Small intestine (tissue), 7 donors: ENCODE measurements around the gene C1orf141. TPM values are rescaled to one million over a fixed set of nuclear protein-coding genes. Genes with fewer than 3 reads are reported as not detected.

Experiments used
- DNase-seq, 2 donors: peaks; one replicate each; pipeline versions ENCODE4 v3.0.0 to v3.0.0-alpha.2; 2013
- FAIRE-seq: peaks from 2 replicates; lab custom pipeline; 2012; peaks lifted over from hg19 to GRCh38; lab: Jason Lieb, UNC
- H3K27ac ChIP-seq, 3 donors: one replicate each; pipeline ENCODE4 v1.5.1; 2013; ENCODE audit warnings: low read length in 2 of 3, mild to moderate bottlenecking in 2 of 3, control low read depth in 1 of 3, inconsistent platforms in 1 of 3, low read depth in 1 of 3, moderate library complexity in 1 of 3
- H3K27me3 ChIP-seq, 3 donors: one replicate each; pipeline ENCODE4 v1.6.1; 2013; ENCODE audit warnings: low read length in 3 of 3, inconsistent platforms in 1 of 3; ENCODE audit not compliant: control insufficient read depth in 3 of 3, insufficient read depth in 3 of 3
- H3K36me3 ChIP-seq, 3 donors: one replicate each; pipeline ENCODE4 v1.6.1; 2013; ENCODE audit warnings: low read length in 3 of 3, inconsistent platforms in 1 of 3, low read depth in 1 of 3, mild to moderate bottlenecking in 1 of 3, moderate library complexity in 1 of 3; ENCODE audit not compliant: control insufficient read depth in 3 of 3, insufficient read depth in 2 of 3
- H3K4me1 ChIP-seq, 3 donors: one replicate each; pipeline ENCODE4 v1.6.1; 2013; ENCODE audit warnings: low read length in 2 of 3, inconsistent platforms in 1 of 3, low read depth in 1 of 3, mild to moderate bottlenecking in 1 of 3, moderate library complexity in 1 of 3; ENCODE audit not compliant: control insufficient read depth in 3 of 3, insufficient read depth in 2 of 3
- H3K4me3 ChIP-seq, 3 donors: one replicate each; pipeline ENCODE4 v1.5.1; 2013; ENCODE audit warnings: low read length in 3 of 3, control low read depth in 1 of 3, inconsistent platforms in 1 of 3, low read depth in 1 of 3, mild to moderate bottlenecking in 1 of 3, moderate library complexity in 1 of 3
- H3K9me3 ChIP-seq, 2 donors: one replicate each; pipeline ENCODE4 v1.6.1; 2013; ENCODE audit warnings: low read depth in 1 of 2, low read length in 1 of 2; ENCODE audit not compliant: control insufficient read depth in 2 of 2, insufficient read depth in 1 of 2
- WGBS, 3 donors: extraction: QIAGEN DNeasy Blood & Tissue Kit; methylation state at CpG; one replicate each; pipeline ENCODE4 v1.1.7; 2013; 5-methylcytosine and 5-hydroxymethylcytosine counted together
- polyA plus RNA-seq, 4 donors: library from polyadenylated mRNA; stranded (reverse) in 3 of 4; unstranded in 1 of 4; fragments of 200-250 nt in 3 of 4; fragments of 120-200 nt in 1 of 4; gene quantifications; one replicate each; pipeline versions ENCODE4 v1.2.1 to v1.2.3, GENCODE V29; 2013
- donor health status: healthy with polysubstance abuse.
- donor health status: control.
- donor health status: control.
- donor health status: Bipolar disorder and iron deficiency.
- donor health status: healthy.

C1orf141 gene
- polyA plus RNA-seq, 4 donors = 0.21 TPM; not detected in 3

- peaks cover 0 to 2% (median 0%) of the 10 kb centered on the region in 3 donors for H3K27me3 ChIP-seq
- FAIRE-seq = no peak
- WGBS, 3 donors = 16 to 64% (median 27%) methylated on average over 3 of the region's 3 CpGs
- H3K36me3 ChIP-seq = no peaks in the 10 kb centered on the region
- no peaks in the 10 kb centered on the region for H3K9me3 ChIP-seq
- peak overlapping the region in 2 of 3 donors; percentile 27 to 71 for H3K27ac ChIP-seq
- H3K4me1 ChIP-seq = peaks cover 3 to 39% (median 7%) of the 10 kb centered on the region in 3 donors
- H3K4me3 ChIP-seq = no peak overlapping the region
- peak; percentile 79 to 82 for DNase-seq
Measured at GRCh38 chr1:67138813-67139499, 4.2 kb upstream of the C1orf141 start.

- Histone ChIP-seq H3K27ac (peak overlapping the region in 1 of 3 donors; percentile 41), H3K4me3 (no peak overlapping the region), H3K4me1 (peaks cover 3 to 39% (median 7%) of the 10 kb centered on the region in 3 donors), H3K36me3 (no peaks in the 10 kb centered on the region), H3K27me3 (peaks cover 0 to 2% (median 0%) of the 10 kb centered on the region in 3 donors), H3K9me3 (no peaks in the 10 kb centered on the region)
- 9 to 52% (median 40%) methylated on average over 4 of the region's 4 CpGs for WGBS, 3 donors
- FAIRE-seq (no peak), DNase-seq (peak; percentile 73 to 80)
Measured at GRCh38 chr1:67137307-67137753, 2.6 kb upstream of the C1orf141 start.

- H3K4me3 ChIP-seq = no peak overlapping the region
- FAIRE-seq (no peak), DNase-seq (peak in 1 of 2 donors; percentile 32)
- H3K27me3 ChIP-seq = peaks cover 0 to 2% (median 0%) of the 10 kb centered on the region in 3 donors
- peaks cover 3 to 39% (median 7%) of the 10 kb centered on the region in 3 donors for H3K4me1 ChIP-seq
- H3K9me3 ChIP-seq = no peaks in the 10 kb centered on the region
- H3K36me3 ChIP-seq = no peaks in the 10 kb centered on the region
- WGBS, 3 donors = 52 to 60% (median 58%) methylated on average over 2 of the region's 2 CpGs
- no peak overlapping the region for H3K27ac ChIP-seq
Measured at GRCh38 chr1:67135354-67135753, 584 bp upstream of the C1orf141 start.

- peaks cover 3 to 24% (median 7%) of the 10 kb centered on the region in 3 donors for H3K4me1 ChIP-seq
- 79 to 89% (median 86%) methylated on average over 2 of the region's 2 CpGs for WGBS, 3 donors
Measured at GRCh38 chr1:67133177-67133576, 1.6 kb downstream of the C1orf141 start.

GRCh38 chr1:67130673-67131072, 4.1 kb downstream of the C1orf141 start:
- Histone ChIP-seq H3K9me3 (no peaks in the 10 kb centered on the region), H3K27me3 (peaks cover 0 to 5% (median 0%) of the 10 kb centered on the region in 3 donors), H3K27ac (no peak overlapping the region), H3K4me1 (peaks cover 0 to 5% (median 0%) of the 10 kb centered on the region in 3 donors), H3K4me3 (no peak overlapping the region), H3K36me3 (no peaks in the 10 kb centered on the region)
- no peak for DNase-seq
- WGBS, 3 donors = 53 to 63% (median 57%) methylated on average over 2 of the region's 2 CpGs
- no peak for FAIRE-seq

More at GRCh38 chr1:67133177-67133576, 1.6 kb downstream of the C1orf141 start:
- Histone ChIP-seq H3K4me3 (no peak overlapping the region), H3K9me3 (no peaks in the 10 kb centered on the region), H3K27me3 (peaks cover 0 to 2% (median 0%) of the 10 kb centered on the region in 3 donors), H3K36me3 (no peaks in the 10 kb centered on the region), H3K27ac (no peak overlapping the region)
- no peak for FAIRE-seq
- DNase-seq = no peak

GRCh38 chr1:67126974-67127373, 7.8 kb downstream of the C1orf141 start:
- Histone ChIP-seq H3K9me3 (no peaks in the 10 kb centered on the region), H3K36me3 (no peaks in the 10 kb centered on the region), H3K27me3 (peaks cover 0 to 3% (median 0%) of the 10 kb centered on the region in 3 donors), H3K4me1 (no peaks in the 10 kb centered on the region), H3K27ac (no peak overlapping the region), H3K4me3 (no peak overlapping the region)
- DNase-seq = no peak
- FAIRE-seq = peak; percentile 65
- 18 to 65% (median 35%) methylated on average over 1 of the region's 1 CpG for WGBS, 3 donors

- WGBS, 3 donors = 60 to 71% (median 64%) methylated on average over 5 of the region's 5 CpGs
- Histone ChIP-seq H3K4me3 (no peak overlapping the region), H3K27ac (no peak overlapping the region), H3K9me3 (no peaks in the 10 kb centered on the region), H3K4me1 (no peaks in the 10 kb centered on the region), H3K27me3 (peaks cover 0 to 3% (median 0%) of the 10 kb centered on the region in 3 donors), H3K36me3 (no peaks in the 10 kb centered on the region)
- DNase-seq (no peak), FAIRE-seq (no peak)
Measured at GRCh38 chr1:67126111-67126746, 8.5 kb downstream of the C1orf141 start.

GRCh38 chr1:67124455-67124854, 10.3 kb downstream of the C1orf141 start:
- Histone ChIP-seq H3K27ac (no peak overlapping the region), H3K4me3 (no peak overlapping the region), H3K36me3 (no peaks in the 10 kb centered on the region), H3K27me3 (peaks cover 0 to 3% (median 2%) of the 10 kb centered on the region in 3 donors), H3K9me3 (peaks cover 0 to 5% of the 10 kb centered on the region in 2 donors), H3K4me1 (no peaks in the 10 kb centered on the region)
- DNase-seq = no peak
- no peak for FAIRE-seq
- 90 to 94% (median 92%) methylated on average over 4 of the region's 4 CpGs for WGBS, 3 donors
